ENCODE results near the gene OR51B4. TPM values are rescaled to one million over a fixed set of nuclear protein-coding genes. Genes with fewer than 3 reads are reported as not detected.

OR51B4 gene
- total RNA-seq = not detected in 2 replicates

DNA sequence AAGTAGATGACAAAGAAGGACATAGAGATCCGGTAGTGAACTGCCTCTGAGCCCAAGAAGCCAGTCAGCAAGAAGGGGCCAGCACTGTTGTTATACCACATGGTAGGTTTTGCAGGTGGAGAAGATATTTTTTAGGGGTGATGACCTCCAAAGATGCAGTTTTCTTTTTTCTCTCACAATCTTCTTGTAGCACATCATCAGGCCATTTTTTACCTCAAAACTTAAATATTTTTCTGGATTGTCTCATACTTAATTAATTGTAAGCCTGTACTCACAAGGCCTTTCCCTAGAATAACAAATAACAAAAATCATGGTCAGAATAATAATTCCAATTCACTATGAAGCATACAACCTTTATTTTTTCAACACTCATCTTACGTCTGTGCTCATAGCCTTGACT, at the start of gene OR51B4:
OR51B4 (minus strand) TSS at position 101 of the 400 bp plus-strand sequence; CDS start at position 101, 0 bp downstream.

DNA sequence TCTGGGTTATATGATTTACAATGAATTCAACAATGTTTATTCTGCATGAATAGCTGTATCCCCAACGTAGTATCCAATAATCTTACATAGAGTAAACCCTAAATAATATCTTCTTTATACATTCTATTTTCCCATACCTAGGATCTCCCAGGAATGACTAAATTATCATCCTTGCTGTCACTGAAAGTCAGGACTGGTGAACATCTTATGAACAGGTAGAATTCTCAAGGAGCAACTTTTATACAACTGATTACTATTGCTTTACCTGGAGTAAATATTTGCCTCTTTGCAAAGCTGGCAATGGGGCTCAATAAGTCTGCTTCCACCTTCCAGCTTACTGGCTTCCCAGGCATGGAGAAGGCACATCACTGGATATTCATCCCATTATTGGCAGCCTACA, 49.5 kb upstream of the OR51B4 start, which contains the start of gene OR51B6:
OR51B6 (plus strand) TSS at position 301 of the 400 bp plus-strand sequence; CDS start at position 301, 0 bp downstream.

DNA sequence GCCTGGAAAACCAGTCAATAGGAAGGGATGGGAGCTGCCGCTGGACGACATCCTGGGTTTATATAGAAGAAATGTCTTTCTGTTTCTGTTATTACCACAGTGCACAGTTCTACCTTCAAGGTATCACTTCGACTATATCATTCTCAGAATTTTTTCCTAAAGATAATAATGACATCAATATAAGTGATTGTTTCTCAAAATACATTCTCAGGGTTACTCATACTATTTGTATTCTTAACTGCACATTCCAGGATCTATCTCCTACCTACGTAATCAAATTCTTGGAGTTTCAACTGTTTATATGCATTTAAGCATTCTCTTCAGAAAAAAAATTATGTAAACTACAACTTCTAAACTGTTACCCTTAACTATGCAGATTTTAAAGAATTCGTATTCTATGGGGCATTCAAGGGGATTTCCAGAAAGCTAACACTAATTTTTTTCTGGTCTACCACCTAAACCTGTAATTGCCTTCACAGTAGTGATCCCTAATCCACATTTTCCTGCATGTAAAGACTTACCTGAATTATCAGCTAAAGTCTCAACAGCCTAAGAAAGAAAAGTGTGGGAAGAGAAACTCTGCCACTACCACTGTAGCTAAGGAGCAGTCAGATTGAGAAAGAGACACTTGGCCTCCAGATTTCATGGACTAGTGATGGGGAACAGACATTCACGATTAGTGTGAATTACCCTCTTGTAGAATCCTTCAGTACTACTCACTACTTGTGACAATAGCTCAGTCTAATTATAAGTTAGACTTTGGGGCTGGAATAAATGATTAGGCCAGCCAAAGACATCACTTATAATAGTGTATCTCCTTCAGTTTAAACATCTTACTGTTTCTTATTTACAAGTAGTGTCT, 42.0 kb upstream of the OR51B4 start, which contains the start of gene OR51B5:
OR51B5 (minus strand) TSS at position 51 of the 862 bp plus-strand sequence; CDS start at position 51, 0 bp downstream.

GRCh38 chr11:5324197-5324596, 22.5 kb upstream of the OR51B4 start, which contains the start of gene OR51B2:
OR51B2 (minus strand) TSS chr11:5324297; CDS start chr11:5324297, 0 bp downstream.

GRCh38 chr11:5269715-5270147, 32.0 kb downstream of the OR51B4 start, which contains the start of gene HBE1:
HBE1 (minus strand) TSS chr11:5269945; CDS start chr11:5269890, 55 bp downstream.

DNA sequence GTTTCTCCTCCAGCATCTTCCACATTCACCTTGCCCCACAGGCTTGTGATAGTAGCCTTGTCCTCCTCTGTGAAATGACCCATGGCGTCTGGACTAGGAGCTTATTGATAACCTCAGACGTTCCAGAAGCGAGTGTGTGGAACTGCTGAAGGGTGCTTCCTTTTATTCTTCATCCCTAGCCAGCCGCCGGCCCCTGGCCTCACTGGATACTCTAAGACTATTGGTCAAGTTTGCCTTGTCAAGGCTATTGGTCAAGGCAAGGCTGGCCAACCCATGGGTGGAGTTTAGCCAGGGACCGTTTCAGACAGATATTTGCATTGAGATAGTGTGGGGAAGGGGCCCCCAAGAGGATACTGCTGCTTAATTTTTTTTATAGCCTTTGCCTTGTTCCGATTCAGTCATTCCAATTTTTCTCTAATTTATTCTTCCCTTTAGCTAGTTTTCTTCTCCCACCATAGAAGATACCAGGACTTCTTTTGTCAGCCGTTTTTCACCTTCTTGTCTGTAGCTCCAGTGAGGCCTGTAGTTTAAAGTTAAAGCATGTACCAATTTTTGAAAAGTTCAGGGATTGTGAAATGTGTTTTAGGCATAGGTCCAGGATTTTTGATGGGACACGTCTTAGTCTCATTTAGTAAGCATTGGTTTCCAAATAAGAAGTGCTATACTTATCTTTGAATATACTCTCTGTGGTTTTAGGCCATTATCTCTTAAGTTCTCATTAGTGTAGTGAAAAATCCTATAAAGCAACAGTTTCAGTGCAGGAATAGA, 46.9 kb downstream of the OR51B4 start, which contains the start of gene HBG2:
HBG2 (minus strand) TSS at position 136 of the 768 bp plus-strand sequence; CDS start at position 83, 53 bp downstream.

Other genes with a start within 250 kb of the OR51B4 start
- not detected in 2 replicates for gene OR52E2, start 242.3 kb downstream of the OR51B4 start, total RNA-seq
- not detected in 2 replicates for gene OR52E1, start 232.4 kb downstream of the OR51B4 start, total RNA-seq
- not detected in 2 replicates for gene OR52A5, start 163.6 kb downstream of the OR51B4 start, total RNA-seq
- gene OR52A1, start 147.2 kb downstream of the OR51B4 start, total RNA-seq = not detected in 2 replicates
- not detected in 2 replicates for gene OR51V1, start 101.3 kb downstream of the OR51B4 start, total RNA-seq
- gene HBB, start 74.9 kb downstream of the OR51B4 start, total RNA-seq = not detected in 2 replicates
- gene HBD, start 67.5 kb downstream of the OR51B4 start, total RNA-seq = not detected in 2 replicates
- gene HBG1, start 52.1 kb downstream of the OR51B4 start, total RNA-seq = not detected in 2 replicates
- 1.2 TPM in 1 of 2 replicates, not detected in the other for gene HBG2, start 47.2 kb downstream of the OR51B4 start, total RNA-seq
- gene HBE1, start 32.0 kb downstream of the OR51B4 start, total RNA-seq = not detected in 2 replicates
- not detected in 2 replicates for gene OR51B2, start 22.4 kb upstream of the OR51B4 start, total RNA-seq
- not detected in 2 replicates for gene OR51B5, start 41.6 kb upstream of the OR51B4 start, total RNA-seq
- not detected in 2 replicates for gene OR51B6, start 49.6 kb upstream of the OR51B4 start, total RNA-seq
- not detected in 2 replicates for gene OR51M1, start 81.9 kb upstream of the OR51B4 start, total RNA-seq
- gene OR51Q1, start 120.2 kb upstream of the OR51B4 start, total RNA-seq = not detected in 2 replicates
- gene OR51I1, start 139.6 kb upstream of the OR51B4 start, total RNA-seq = not detected in 2 replicates
- gene OR51I2, start 147.4 kb upstream of the OR51B4 start, total RNA-seq = not detected in 2 replicates
- not detected in 2 replicates for gene OR52D1, start 186.7 kb upstream of the OR51B4 start, total RNA-seq
- under 0.01 and 0.08 TPM in 2 replicates for gene UBQLN3, start 208.0 kb upstream of the OR51B4 start, total RNA-seq
- 0.13 and 0.40 TPM in 2 replicates for gene UBQLNL, start 214.8 kb upstream of the OR51B4 start, total RNA-seq
- gene OR52H1, start 246.6 kb upstream of the OR51B4 start, total RNA-seq = 0.16 TPM in 1 of 2 replicates, not detected in the other

Measured in epithelial cell of alveolus of lung (primary cell).